Loucy (cell line): ENCODE measurements around the gene INPP4B.
A peak's percentile ranks its signal among the peaks of the same experiment; 100 is the strongest.

Experiments
- H2AFZ ChIP-seq: fragments of 200-600 bp; sonication (generic); 2 replicates; pipeline ENCODE4 v1.6.0; 2016; ENCODE audit warnings: antibody characterized with exemption, mild to moderate bottlenecking, low read length, moderate library complexity
- H3F3A ChIP-seq: fragments of 200-600 bp; 2 replicates; pipeline ENCODE4 v1.6.0; 2016; ENCODE audit warnings: antibody characterized with exemption, low read depth, mild to moderate bottlenecking
- H3K27me3 ChIP-seq: fragments of 200-600 bp; sonication (generic); 2 replicates; pipeline ENCODE4 v1.6.1; 2014; ENCODE audit warnings: low read length, mild to moderate bottlenecking; ENCODE audit not compliant: insufficient read depth, poor library complexity, severe bottlenecking
- H3K36me3 ChIP-seq: fragments of 200-600 bp; sonication (generic); 2 replicates; pipeline ENCODE4 v1.6.1; 2016; ENCODE audit warnings: low read length; ENCODE audit not compliant: insufficient read depth
- H3K4me1 ChIP-seq: fragments of 200-600 bp; sonication (generic); 2 replicates; pipeline ENCODE4 v1.5.1; 2014; ENCODE audit warnings: low read length, mild to moderate bottlenecking; ENCODE audit not compliant: insufficient read depth, poor library complexity, severe bottlenecking
- H3K4me2 ChIP-seq: fragments of 200-600 bp; sonication (generic); 2 replicates; pipeline ENCODE4 v1.6.0; 2014; ENCODE audit warnings: antibody characterized with exemption, low read length, low read depth, mild to moderate bottlenecking; ENCODE audit not compliant: poor library complexity, severe bottlenecking
- H3K4me3 ChIP-seq: fragments of 200-600 bp; sonication (generic); 2 replicates; pipeline ENCODE4 v1.5.1; 2014; ENCODE audit warnings: low read length, mild to moderate bottlenecking, mixed read lengths; ENCODE audit not compliant: poor library complexity, severe bottlenecking
- H3K79me2 ChIP-seq: fragments of 200-600 bp; sonication (generic); 2 replicates; pipeline ENCODE4 v1.6.1; 2014; ENCODE audit warnings: low read length; ENCODE audit not compliant: insufficient read depth
- H3K9ac ChIP-seq: fragments of 200-600 bp; sonication (generic); 2 replicates; pipeline ENCODE4 v1.6.0; 2014; ENCODE audit warnings: mild to moderate bottlenecking, low read depth, low read length, moderate library complexity; ENCODE audit not compliant: poor library complexity, severe bottlenecking
- H3K9me2 ChIP-seq: fragments of 200-600 bp; sonication (generic); replicated peaks from 2 replicates; pipeline ENCODE4 v1.6.1; 2016; ENCODE audit warnings: low read depth, low read length, mixed read lengths
- H3K9me3 ChIP-seq: fragments of 200-600 bp; sonication (generic); 2 replicates; pipeline ENCODE4 v1.6.1; 2014; ENCODE audit warnings: mild to moderate bottlenecking, antibody characterized with exemption, low read length, low read depth; ENCODE audit not compliant: insufficient read depth
- H4K20me1 ChIP-seq: fragments of 200-600 bp; sonication (generic); 2 replicates; pipeline ENCODE4 v1.6.0; 2014; ENCODE audit warnings: antibody characterized with exemption, low read length, mild to moderate bottlenecking; ENCODE audit not compliant: insufficient read depth, poor library complexity, severe bottlenecking
- CTCF ChIP-seq: fragments of 200-600 bp; sonication (generic); conservative IDR thresholded peaks from 2 replicates; pipeline ENCODE4 v1.5.1; 2014; ENCODE audit warnings: mild to moderate bottlenecking, antibody characterized with exemption, low read length
- EZH2phosphoT487 ChIP-seq: fragments of 200-600 bp; IDR thresholded peaks from 2 replicates; pipeline ENCODE4 v1.6.1; 2018; ENCODE audit warnings: antibody characterized with exemption, mild to moderate bottlenecking, moderate library complexity, borderline replicate concordance

The INPP4B gene

GRCh38 chr4:142698552-142698951 is 147.5 kb downstream of the INPP4B start:
- H3K9me3 ChIP-seq: no peaks in the 10 kb centered on the region
- H3F3A ChIP-seq: no peaks in the 10 kb centered on the region
- no peaks in the 10 kb centered on the region for H3K9me2 ChIP-seq
- TF ChIP-seq CTCF (no peak), EZH2phosphoT487 (no peak)
- H2AFZ ChIP-seq: no peak overlapping the region
- no peak overlapping the region for H3K4me2 ChIP-seq
- H4K20me1 ChIP-seq: no peaks in the 10 kb centered on the region
- no peak overlapping the region for H3K4me3 ChIP-seq
- no peaks in the 10 kb centered on the region for H3K36me3 ChIP-seq
- H3K9ac ChIP-seq: peak overlapping the region; percentile 1
- H3K79me2 ChIP-seq: no peaks in the 10 kb centered on the region
- H3K27me3 ChIP-seq: no peaks in the 10 kb centered on the region
- H3K4me1 ChIP-seq: peaks cover 57% of the 10 kb centered on the region

GRCh38 chr4:142697928-142698327 is 148.2 kb downstream of the INPP4B start:
- Histone ChIP-seq H3K36me3 (no peaks in the 10 kb centered on the region), H3F3A (no peaks in the 10 kb centered on the region), H3K4me3 (no peak overlapping the region), H3K9ac (no peak overlapping the region), H2AFZ (no peak overlapping the region), H3K79me2 (no peaks in the 10 kb centered on the region), H3K27me3 (no peaks in the 10 kb centered on the region), H3K9me3 (no peaks in the 10 kb centered on the region), H3K4me2 (no peak overlapping the region), H3K4me1 (peaks cover 51% of the 10 kb centered on the region), H4K20me1 (no peaks in the 10 kb centered on the region), H3K9me2 (no peaks in the 10 kb centered on the region)
- TF ChIP-seq EZH2phosphoT487 (no peak), CTCF (no peak)

- no peak overlapping the region for H3K4me3 ChIP-seq
- H3K9me2 ChIP-seq: no peaks in the 10 kb centered on the region
- H3K4me2 ChIP-seq: peak overlapping the region; percentile 53
- no peaks in the 10 kb centered on the region for H3K79me2 ChIP-seq
- H3K9me3 ChIP-seq: no peaks in the 10 kb centered on the region
- H2AFZ ChIP-seq: no peak overlapping the region
- H3K4me1 ChIP-seq: peaks cover 48% of the 10 kb centered on the region
- H3K27me3 ChIP-seq: no peaks in the 10 kb centered on the region
- no peak overlapping the region for H3K9ac ChIP-seq
- no peaks in the 10 kb centered on the region for H4K20me1 ChIP-seq
- no peak for TF ChIP-seq EZH2phosphoT487
- no peak for TF ChIP-seq CTCF
- no peaks in the 10 kb centered on the region for H3F3A ChIP-seq
- H3K36me3 ChIP-seq: no peaks in the 10 kb centered on the region
Measured at GRCh38 chr4:142697320-142697719, 148.8 kb downstream of the INPP4B start.
